K562 (cell line): ENCODE data around the gene CLCA2. TPM values are rescaled to one million over a fixed set of nuclear protein-coding genes. Genes with fewer than 3 reads are reported as not detected.

Source experiments
- EHMT2 ChIP-seq: fragments of 450-650 bp; IDR thresholded peaks from 2 replicates; pipeline ENCODE4 v1.6.1; 2018; ENCODE audit warnings: antibody characterized with exemption
- KLF1 ChIP-seq: fragments of 450-650 bp; IDR thresholded peaks from 2 replicates; pipeline ENCODE4 v1.6.1; 2016; ENCODE audit warnings: missing genetic modification characterization, missing compliant biosample characterization
- PHF21A ChIP-seq: fragments of 450-650 bp; IDR thresholded peaks from 2 replicates; pipeline ENCODE4 v1.6.1; 2017; ENCODE audit warnings: low read depth, borderline replicate concordance
- RFX5 ChIP-seq: IDR thresholded peaks from 2 replicates; pipeline ENCODE4 v1.6.1; 2011; ENCODE audit warnings: low read depth, mild to moderate bottlenecking, improper control_type of control experiment, low read length
- SOX6 ChIP-seq: fragments of 450-650 bp; IDR thresholded peaks from 2 replicates; pipeline ENCODE4 v1.6.1; 2014; ENCODE audit warnings: mild to moderate bottlenecking
- polyA plus RNA-seq, 8 experiments: library from polyadenylated mRNA; depleted of rRNA in 4 of 8; stranded (reverse) in 5 of 8; unstranded in 3 of 8; fragments of >200 nt; fragmentation: Nextera tagmentation in 2 of 8; fragmentation: Illumina TruSeq in 1 of 8; extraction: Ambion mirVana in 2 of 8; extraction: Trizol in 1 of 8; gene quantifications; 2 replicates each; pipeline versions ENCODE4 v1.2.1 to v1.2.3, GENCODE V29; 2011 to 2014; ENCODE audit warnings: inconsistent platforms in 1 of 8, missing spikeins in 1 of 8
- total RNA-seq, 7 experiments: library from RNA; depleted of rRNA in 6 of 7; stranded (reverse); fragments of >200 nt in 6 of 7; fragmentation: Illumina TruSeq in 2 of 7; extraction: Trizol in 2 of 7; gene quantifications; 2 replicates each; pipeline versions ENCODE4 v1.2.1 to v1.2.3, GENCODE V29; 2011 to 2021; ENCODE audit warnings: low replicate concordance in 1 of 7
- TF ChIP-seq, protein P1 (sequence below): sonication (generic); formaldehyde crosslinking; IDR thresholded peaks from 2 replicates; pipeline ENCODE4 v1.8.0; 2022; ENCODE audit warnings: mild to moderate bottlenecking, missing genetic modification reagents
- TF ChIP-seq, protein P2 (sequence below), 2 experiments: IDR thresholded peaks in 1 of 2; conservative IDR thresholded peaks in 1 of 2; 2 replicates each; pipeline ENCODE4 v1.6.1; 2016; ENCODE audit warnings: low read depth in 2 of 2, mild to moderate bottlenecking in 1 of 2, missing compliant biosample characterization in 1 of 2, missing genetic modification characterization in 1 of 2, moderate library complexity in 1 of 2
- TF ChIP-seq, protein P3 (sequence below): sonication (generic); formaldehyde crosslinking; IDR thresholded peaks from 2 replicates; pipeline ENCODE4 v1.8.0; 2022; ENCODE audit warnings: mild to moderate bottlenecking, missing genetic modification reagents

Gene CLCA2
- total and polyA plus RNA-seq, 9 of the 15 experiments (the other 6 are each of a cell fraction or from before 2014, with no cell fraction given) = 0.03 TPM; not detected in 8

DNA sequence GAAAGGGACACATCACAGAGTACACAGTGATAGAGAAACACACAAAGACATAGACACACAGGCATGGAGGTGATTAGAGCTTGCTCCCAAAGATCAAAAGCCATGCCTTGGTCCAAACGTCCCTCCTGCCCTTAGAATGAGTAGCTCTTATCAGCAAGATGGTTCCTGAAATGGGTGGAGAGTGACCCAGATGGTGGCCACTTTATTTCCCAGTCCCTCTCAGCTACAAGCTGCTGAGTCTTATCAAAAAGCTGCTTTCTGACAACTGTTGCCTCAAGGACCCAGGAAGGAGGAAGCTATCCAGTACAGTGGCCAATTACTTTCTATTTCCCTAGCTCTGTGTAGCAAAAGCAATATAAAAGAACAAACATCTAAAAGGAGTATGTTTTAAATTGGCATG is 37.0 kb downstream of the CLCA2 start (continued):
- TF ChIP-seq, protein P1, sequence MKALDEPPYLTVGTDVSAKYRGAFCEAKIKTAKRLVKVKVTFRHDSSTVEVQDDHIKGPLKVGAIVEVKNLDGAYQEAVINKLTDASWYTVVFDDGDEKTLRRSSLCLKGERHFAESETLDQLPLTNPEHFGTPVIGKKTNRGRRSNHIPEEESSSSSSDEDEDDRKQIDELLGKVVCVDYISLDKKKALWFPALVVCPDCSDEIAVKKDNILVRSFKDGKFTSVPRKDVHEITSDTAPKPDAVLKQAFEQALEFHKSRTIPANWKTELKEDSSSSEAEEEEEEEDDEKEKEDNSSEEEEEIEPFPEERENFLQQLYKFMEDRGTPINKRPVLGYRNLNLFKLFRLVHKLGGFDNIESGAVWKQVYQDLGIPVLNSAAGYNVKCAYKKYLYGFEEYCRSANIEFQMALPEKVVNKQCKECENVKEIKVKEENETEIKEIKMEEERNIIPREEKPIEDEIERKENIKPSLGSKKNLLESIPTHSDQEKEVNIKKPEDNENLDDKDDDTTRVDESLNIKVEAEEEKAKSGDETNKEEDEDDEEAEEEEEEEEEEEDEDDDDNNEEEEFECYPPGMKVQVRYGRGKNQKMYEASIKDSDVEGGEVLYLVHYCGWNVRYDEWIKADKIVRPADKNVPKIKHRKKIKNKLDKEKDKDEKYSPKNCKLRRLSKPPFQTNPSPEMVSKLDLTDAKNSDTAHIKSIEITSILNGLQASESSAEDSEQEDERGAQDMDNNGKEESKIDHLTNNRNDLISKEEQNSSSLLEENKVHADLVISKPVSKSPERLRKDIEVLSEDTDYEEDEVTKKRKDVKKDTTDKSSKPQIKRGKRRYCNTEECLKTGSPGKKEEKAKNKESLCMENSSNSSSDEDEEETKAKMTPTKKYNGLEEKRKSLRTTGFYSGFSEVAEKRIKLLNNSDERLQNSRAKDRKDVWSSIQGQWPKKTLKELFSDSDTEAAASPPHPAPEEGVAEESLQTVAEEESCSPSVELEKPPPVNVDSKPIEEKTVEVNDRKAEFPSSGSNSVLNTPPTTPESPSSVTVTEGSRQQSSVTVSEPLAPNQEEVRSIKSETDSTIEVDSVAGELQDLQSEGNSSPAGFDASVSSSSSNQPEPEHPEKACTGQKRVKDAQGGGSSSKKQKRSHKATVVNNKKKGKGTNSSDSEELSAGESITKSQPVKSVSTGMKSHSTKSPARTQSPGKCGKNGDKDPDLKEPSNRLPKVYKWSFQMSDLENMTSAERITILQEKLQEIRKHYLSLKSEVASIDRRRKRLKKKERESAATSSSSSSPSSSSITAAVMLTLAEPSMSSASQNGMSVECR (CRISPR knock-in tag) = no peak
- TF ChIP-seq RFX5 (no peak), KLF1 (tag) (no peak), EHMT2 (0 out of 2 replicates have a peak, but pooled peaks have one; percentile 11), SOX6 (no peak; the same call in 1 of the 2 replicates), PHF21A (no peak)
- TF ChIP-seq, protein P2, sequence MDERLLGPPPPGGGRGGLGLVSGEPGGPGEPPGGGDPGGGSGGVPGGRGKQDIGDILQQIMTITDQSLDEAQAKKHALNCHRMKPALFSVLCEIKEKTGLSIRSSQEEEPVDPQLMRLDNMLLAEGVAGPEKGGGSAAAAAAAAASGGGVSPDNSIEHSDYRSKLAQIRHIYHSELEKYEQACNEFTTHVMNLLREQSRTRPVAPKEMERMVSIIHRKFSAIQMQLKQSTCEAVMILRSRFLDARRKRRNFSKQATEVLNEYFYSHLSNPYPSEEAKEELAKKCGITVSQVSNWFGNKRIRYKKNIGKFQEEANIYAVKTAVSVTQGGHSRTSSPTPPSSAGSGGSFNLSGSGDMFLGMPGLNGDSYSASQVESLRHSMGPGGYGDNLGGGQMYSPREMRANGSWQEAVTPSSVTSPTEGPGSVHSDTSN (CRISPR knock-in tag; IDR thresholded peaks at IDR 0.05; ENCODE audit: low read depth) = no peak
- TF ChIP-seq, protein P2 (tag; conservative IDR thresholded peaks at IDR 0.05; ENCODE audit: low read depth) = no peak
- TF ChIP-seq, protein P3, sequence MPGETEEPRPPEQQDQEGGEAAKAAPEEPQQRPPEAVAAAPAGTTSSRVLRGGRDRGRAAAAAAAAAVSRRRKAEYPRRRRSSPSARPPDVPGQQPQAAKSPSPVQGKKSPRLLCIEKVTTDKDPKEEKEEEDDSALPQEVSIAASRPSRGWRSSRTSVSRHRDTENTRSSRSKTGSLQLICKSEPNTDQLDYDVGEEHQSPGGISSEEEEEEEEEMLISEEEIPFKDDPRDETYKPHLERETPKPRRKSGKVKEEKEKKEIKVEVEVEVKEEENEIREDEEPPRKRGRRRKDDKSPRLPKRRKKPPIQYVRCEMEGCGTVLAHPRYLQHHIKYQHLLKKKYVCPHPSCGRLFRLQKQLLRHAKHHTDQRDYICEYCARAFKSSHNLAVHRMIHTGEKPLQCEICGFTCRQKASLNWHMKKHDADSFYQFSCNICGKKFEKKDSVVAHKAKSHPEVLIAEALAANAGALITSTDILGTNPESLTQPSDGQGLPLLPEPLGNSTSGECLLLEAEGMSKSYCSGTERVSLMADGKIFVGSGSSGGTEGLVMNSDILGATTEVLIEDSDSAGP (CRISPR knock-in tag) = no peak
